Fibroblast of pulmonary artery (primary cell): Measurements from ENCODE around the gene CD69.
"Not testable (repeated sequence)": the region's sequence is repeated elsewhere in the genome, so short reads cannot be mapped to it uniquely, and the experiment has no call there.

Experiments used
- DNase-seq: peaks from one replicate; pipeline ENCODE4 v3.0.0-alpha.2; 2010; ENCODE audit warnings: low read depth
- H3K4me3 ChIP-seq: replicated peaks from 2 replicates; pipeline ENCODE4 v1.5.1; 2011; ENCODE audit warnings: low read depth, mild to moderate bottlenecking, control low read depth, low read length, moderate library complexity
- TF ChIP-seq, protein P1 (sequence below): IDR thresholded peaks from 2 replicates; pipeline ENCODE4 v1.5.1; 2011; ENCODE audit warnings: mild to moderate bottlenecking, control low read depth, low read length, inconsistent platforms; ENCODE audit errors: missing control alignments

The CD69 gene

DNA sequence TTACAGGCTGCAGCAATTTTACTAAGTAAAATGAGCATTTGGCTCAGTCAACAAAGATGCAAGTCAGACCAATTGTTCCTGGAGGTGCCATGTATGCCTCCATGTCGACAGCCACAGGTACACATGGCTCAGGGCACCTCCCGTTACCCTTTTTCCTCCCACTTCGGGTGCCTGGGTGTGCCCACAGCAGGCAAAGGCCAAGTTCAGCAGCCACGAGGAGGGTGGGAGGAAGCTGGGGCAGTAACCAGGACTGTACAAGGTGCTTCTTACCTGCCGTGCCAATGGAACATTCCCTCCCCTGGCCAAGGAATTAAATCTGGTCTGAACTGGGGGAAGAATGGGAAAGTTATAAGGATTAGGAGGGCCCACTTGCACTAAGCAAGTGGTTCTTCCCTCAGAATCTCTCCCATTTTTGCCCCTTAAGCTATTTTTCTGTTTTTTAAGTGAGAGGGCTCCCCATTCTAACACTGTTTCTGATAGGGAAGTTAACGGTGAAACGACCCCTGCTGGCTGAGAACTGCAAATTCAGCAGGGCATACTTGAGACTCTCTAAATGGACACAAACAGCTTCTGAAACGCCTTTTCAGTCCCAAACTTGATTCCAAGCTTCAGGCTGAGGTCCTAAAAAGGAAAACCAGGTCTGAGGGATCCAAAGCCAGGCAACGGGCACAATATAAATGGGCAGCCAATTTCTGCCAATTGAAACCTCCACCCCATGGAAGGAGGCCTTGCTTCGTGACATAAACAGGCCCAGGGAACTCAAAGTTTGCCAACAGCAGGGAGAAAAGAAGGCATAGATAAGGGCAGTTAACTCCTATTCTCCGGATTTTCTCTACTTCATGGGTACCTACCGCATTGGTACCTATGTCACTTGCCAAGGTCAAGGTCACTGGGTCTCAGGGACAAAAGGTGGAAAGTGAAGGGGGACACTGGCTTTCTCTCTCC is 52.6 kb downstream of the CD69 start:
- H3K4me3 ChIP-seq = no peak overlapping the region
- DNase-seq = peak; percentile 76
- TF ChIP-seq, protein P1, sequence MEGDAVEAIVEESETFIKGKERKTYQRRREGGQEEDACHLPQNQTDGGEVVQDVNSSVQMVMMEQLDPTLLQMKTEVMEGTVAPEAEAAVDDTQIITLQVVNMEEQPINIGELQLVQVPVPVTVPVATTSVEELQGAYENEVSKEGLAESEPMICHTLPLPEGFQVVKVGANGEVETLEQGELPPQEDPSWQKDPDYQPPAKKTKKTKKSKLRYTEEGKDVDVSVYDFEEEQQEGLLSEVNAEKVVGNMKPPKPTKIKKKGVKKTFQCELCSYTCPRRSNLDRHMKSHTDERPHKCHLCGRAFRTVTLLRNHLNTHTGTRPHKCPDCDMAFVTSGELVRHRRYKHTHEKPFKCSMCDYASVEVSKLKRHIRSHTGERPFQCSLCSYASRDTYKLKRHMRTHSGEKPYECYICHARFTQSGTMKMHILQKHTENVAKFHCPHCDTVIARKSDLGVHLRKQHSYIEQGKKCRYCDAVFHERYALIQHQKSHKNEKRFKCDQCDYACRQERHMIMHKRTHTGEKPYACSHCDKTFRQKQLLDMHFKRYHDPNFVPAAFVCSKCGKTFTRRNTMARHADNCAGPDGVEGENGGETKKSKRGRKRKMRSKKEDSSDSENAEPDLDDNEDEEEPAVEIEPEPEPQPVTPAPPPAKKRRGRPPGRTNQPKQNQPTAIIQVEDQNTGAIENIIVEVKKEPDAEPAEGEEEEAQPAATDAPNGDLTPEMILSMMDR = peak; percentile 89

DNA sequence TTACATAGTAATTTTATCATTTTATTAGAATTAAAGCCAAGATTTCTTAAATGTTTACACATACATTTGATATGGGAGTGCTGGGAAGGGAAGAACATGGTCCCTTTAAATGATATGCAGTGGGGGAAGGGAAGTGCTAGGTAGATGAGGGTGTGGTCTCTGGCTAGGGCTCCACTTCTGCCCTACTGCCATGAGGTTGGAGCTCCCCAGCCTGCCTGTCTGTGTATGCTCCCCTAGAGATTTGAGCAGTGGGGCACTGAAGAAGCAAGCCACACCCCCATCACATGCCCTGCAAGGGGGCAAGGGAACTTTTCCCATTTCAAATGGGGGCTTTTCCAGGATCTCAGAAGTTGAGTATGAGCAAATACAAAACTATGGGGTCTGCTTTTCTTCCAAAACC is 53.3 kb downstream of the CD69 start:
- TF ChIP-seq, protein P1 = no peak
- DNase-seq = no peak
- H3K4me3 ChIP-seq = no peak overlapping the region

DNA sequence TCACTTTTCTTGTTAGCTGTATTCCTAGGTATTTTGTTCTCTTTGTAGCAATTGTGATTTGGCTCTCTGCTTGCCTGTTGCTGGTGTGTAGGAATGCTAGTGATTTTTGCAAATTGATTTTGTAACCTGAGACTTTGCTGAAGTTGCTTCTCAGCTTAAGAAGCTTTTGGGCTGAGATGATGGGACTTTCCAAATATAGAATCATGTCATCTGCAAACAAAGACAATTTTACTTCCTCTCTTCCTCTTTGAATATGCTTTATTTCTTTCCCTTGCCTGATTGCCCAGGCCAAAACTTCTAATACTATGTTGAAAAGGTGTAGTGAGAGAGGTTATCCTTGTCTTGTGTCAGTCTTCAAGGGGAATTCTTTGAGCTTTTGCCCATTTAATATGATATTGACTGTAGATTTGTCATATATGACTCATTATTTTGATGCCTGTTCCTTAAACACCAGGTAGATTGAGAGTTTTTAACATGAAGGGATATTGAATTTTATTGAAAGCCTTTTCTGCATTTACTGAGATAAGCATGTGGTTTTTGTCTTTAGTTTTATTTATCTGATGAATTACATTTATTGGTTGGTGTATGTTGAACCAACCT is 54.5 kb downstream of the CD69 start:
- TF ChIP-seq, protein P1 = no peak
- H3K4me3 ChIP-seq = no peak overlapping the region
- no peak for DNase-seq

DNA sequence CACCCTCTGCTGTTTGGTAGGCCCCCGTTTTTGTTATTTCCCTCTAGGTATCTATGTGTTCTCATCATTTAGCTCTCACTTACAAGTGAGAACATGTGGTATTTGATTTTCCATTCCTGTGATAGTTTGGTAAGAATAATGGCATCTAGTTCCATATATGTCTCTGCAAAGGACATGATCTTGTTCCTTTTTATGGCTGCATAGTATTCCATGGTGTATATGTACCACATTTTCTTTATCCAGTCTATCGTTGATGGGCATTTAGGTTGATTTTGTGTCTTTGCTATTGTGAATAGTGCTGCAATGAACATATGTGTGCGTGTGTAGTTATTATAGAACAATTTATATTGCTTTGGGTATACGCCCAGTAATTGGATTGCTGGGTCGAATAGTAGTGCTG is 56.1 kb downstream of the CD69 start:
- DNase-seq, H3K4me3 ChIP-seq: not testable (repeated sequence)
